Motor neuron (in vitro differentiated cells): ENCODE data around the gene UBALD1. TPM values are rescaled to one million over a fixed set of nuclear protein-coding genes. Genes with fewer than 3 reads are reported as not detected.

ENCODE experiments used
- ATAC-seq, 8 experiments: fragments of 200-7000 bp; cut with Tn5 transposase; replicated peaks in 6 of 8; 2 replicates each; pipeline ENCODE4 v1.8.0; 2021; ENCODE audit warnings: mild to moderate bottlenecking in 8 of 8, moderate library complexity in 8 of 8
- H3K27ac ChIP-seq, 2 donors: fragments of 250-450 bp; sonication (Bioruptor Pico); 2 replicates each; pipeline ENCODE4 v1.9.0; 2021; ENCODE audit warnings: antibody characterized with exemption in 2 of 2, mild to moderate bottlenecking in 2 of 2, moderate library complexity in 1 of 2
- H3K4me1 ChIP-seq, 2 donors: fragments of 250-450 bp; sonication (Bioruptor Pico); replicated peaks in 1 of 2; 2 replicates each; pipeline ENCODE4 v1.6.1; 2021; ENCODE audit warnings: antibody characterized with exemption in 2 of 2, mild to moderate bottlenecking in 2 of 2, moderate library complexity in 1 of 2
- H3K4me3 ChIP-seq, 5 donors: fragments of 250-450 bp; sonication (Bioruptor Pico); 2 replicates each; pipeline ENCODE4 v1.9.0; 2021; ENCODE audit warnings: antibody characterized with exemption in 5 of 5, mild to moderate bottlenecking in 5 of 5, moderate library complexity in 4 of 5
- WGBS, 10 experiments: fragments of 450-650 bp; shearing (Covaris generic); methylation state at CpG; one replicate each; pipeline ENCODE4 v1.0.0; 2022; 5-methylcytosine and 5-hydroxymethylcytosine counted together
- in situ Hi-C, 9 experiments: fragments of 400-800 bp; cut with MboI; loops; one replicate each; pipeline ENCODE4 v1.15.0; 2021; ENCODE audit warnings: low sequenced_read_pairs in 9 of 9, low pct_unique_long_range_greater_than_20kb in 2 of 9; ENCODE audit not compliant: unreplicated experiment in 9 of 9
- total RNA-seq, 8 experiments: library from RNA; unstranded; fragments of 300-600 nt; gene quantifications; 2 replicates each; pipeline versions ENCODE4 v1.2.3 to v1.2.4, GENCODE V29; 2022

UBALD1 gene
- total RNA-seq, 8 experiments from 2014 or later, result 6.9 to 20.8 (median 11.3) TPM

DNA sequence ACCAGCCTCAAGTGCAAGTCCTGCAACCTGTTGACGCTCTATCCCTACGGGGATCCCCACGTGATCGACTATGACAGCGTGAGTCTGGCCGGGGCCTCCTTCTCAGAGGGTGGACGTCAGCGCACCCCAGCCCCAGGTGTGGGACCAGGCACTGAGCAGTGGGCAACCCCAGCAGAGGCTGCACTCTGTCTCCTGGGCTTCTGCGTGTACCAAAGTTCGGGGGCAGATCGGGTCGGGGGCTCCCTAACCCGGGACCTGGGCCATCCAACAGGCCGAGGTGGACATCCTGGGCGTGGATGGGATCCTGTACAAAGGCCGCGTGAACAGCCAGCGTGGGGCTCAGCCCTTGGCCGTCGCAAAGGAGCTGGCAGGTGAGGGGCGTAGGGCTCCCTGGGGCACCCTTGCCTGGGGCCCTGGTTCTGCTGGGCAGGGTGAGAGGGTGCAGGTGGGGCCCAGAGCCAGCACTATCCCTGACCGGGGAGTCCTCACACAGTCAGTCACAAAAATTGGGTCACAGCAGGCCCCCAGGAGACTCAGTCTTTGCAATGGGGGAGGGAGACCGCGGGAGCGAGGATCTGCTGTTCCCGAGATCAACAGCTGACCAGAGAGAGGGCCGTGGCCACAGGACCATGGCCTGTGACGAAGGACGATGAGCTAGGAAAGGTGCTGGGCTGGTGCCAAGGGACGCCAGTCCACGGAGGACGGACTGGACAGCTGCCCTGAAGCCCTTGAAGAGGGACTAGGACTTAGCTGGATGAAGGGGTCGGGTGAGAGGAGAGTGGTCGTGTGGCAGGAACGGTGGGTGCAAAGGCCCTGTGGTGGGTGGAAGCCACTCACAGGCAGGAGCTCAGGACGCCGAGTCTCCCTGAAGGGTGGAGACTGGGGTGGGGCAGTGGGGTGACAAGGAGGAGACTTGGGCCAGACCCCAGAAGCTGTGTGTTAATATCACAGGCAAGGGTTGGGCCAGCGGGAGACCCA, 20.0 kb downstream of the UBALD1 start:
- in situ Hi-C loops, result no loop called here
- ATAC-seq, result no peak
- no peak overlapping the region for H3K4me3 ChIP-seq
- WGBS, 10 experiments, result 6 to 95% (median 86%) methylated on average over 2 to 9 of the region's 38 CpGs; no CpG with 5 or more reads in 3 of the 10 experiments
- H3K4me1 ChIP-seq, result peaks cover 0 to 5% of the 10 kb centered on the region in 2 donors
- no peak overlapping the region for H3K27ac ChIP-seq

DNA sequence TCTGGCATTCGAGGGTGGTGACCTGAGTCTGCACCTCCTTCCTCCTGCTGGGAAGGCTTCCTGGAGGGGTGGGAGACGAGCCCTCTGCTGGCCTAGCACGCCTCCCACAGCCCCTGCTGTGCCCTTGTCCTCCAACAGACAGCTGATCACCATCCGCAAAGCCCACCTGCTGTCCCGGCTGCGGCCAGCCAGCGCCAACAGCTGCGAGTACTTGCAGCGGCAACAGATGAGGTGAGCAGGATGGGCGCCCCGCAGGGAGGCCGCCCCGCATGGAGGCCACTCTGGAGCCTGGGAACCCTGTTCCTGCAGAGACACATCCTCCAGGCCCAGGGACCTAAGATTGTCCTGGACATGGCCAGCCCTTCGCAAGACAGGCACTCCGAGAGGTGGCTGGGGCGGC, 21.6 kb downstream of the UBALD1 start:
- peak in 5 of 8 experiments; percentile 33 to 61 (median 57) for ATAC-seq
- 25 to 40% (median 35%) methylated on average over 1 to 8 of the region's 16 CpGs; no CpG with 5 or more reads in 7 of the 10 experiments for WGBS, 10 experiments
- no peak overlapping the region for H3K27ac ChIP-seq
- in situ Hi-C loops, result no loop called here
- H3K4me1 ChIP-seq, result peaks cover 0 to 5% of the 10 kb centered on the region in 2 donors
- no peak overlapping the region for H3K4me3 ChIP-seq

DNA sequence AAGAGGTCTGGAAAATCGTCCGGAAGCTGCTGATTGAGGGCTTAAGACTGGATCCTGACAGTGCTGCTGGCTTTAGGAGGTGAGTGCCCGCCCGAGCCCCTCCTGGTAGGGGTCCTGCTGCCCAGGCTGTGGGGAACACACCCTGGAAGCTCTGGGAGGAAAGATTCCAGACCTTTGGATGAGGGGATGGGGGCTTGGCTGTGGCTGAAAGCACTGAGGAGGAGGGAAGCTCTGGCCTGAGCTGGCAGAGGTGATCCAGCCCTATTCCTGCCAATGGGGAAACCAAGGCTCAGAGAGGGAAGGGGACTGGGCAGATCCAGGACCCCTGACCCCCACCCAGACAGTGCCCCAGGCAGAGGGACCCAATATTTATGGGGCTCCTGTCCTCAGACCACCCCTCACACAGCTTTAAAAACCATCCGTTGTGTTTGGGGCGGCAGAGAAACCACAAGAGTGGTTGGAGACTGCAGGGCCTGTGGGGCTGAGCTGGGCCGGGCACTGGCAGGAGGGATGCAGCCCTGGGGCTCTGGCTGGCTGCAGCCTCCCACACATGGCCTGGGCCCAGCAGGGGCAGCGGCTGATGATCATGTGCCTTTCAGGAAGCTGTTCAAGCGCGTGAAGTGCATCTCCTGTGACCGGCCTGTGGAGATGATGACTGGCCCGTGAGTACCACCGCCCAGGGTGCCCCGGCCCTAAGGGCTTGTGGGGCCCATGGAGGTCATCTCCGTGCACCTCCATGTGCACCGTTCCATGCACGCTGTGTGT, 22.8 kb downstream of the UBALD1 start:
- H3K4me1 ChIP-seq, result peaks cover 0 to 5% of the 10 kb centered on the region in 2 donors
- ATAC-seq, result peak in 2 of 8 experiments; percentile 16 to 34
- no peak overlapping the region for H3K4me3 ChIP-seq
- no peak overlapping the region for H3K27ac ChIP-seq
- in situ Hi-C loops, result no loop called here
- WGBS, 10 experiments, result 36 to 100% (median 76%) methylated on average over 1 to 7 of the region's 17 CpGs; no CpG with 5 or more reads in 4 of the 10 experiments

DNA sequence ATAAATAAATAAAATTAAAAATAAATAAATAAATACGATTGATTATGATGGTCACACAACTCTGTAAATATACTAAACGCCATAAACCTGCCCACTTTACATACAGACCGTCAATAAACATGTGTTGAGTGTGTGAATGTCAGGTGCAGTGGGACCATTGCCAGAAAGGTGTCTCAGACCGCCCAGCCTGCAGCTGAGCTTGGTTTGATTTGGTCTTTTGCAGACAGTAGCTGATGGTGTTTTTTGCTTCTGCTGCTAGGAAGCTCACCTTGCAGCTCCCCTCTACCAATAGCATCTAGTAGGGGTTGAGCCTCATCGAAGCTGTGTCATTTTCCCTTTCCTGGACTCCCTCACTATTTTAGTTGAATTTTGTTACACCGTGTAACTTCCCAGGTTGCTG, 23.5 kb downstream of the UBALD1 start:
- 8 to 100% (median 70%) methylated on average over 1 to 6 of the region's 6 CpGs; no CpG with 5 or more reads in 1 of the 10 experiments for WGBS, 10 experiments
- in situ Hi-C loops, result no loop called here

DNA sequence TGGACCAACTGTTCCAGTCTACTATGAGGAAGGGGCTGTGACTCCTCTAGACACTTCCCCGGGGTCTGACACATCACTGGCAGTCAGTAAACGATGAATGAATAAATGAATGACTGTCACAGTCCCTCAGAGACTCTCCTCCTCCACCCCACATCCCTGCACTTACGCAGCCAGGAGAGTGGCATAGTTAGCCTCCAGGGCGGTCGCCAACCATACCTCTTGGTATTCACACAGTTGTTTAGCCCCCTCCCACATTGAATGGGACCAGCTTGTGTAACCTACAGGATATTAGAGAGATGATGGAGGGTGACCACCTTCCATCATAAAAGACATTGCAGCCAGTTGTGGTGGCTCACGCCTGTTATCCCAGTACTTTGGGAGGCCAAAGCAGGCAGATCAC, 25.7 kb downstream of the UBALD1 start:
- in situ Hi-C loops, result no loop called here
- no peak for ATAC-seq
- Histone ChIP-seq H3K27ac (no peak overlapping the region), H3K4me1 (peaks cover 0 to 5% of the 10 kb centered on the region in 2 donors), H3K4me3 (no peak overlapping the region)
- WGBS, 10 experiments, result 40 to 67% (median 46%) methylated on average over 1 to 4 of the region's 6 CpGs; no CpG with 5 or more reads in 6 of the 10 experiments

More for the DNA sequence above, 23.5 kb downstream of the UBALD1 start:
- peaks cover 0 to 5% of the 10 kb centered on the region in 2 donors for H3K4me1 ChIP-seq
- H3K27ac ChIP-seq, result no peak overlapping the region
- H3K4me3 ChIP-seq, result no peak overlapping the region
- no peak for ATAC-seq

DNA sequence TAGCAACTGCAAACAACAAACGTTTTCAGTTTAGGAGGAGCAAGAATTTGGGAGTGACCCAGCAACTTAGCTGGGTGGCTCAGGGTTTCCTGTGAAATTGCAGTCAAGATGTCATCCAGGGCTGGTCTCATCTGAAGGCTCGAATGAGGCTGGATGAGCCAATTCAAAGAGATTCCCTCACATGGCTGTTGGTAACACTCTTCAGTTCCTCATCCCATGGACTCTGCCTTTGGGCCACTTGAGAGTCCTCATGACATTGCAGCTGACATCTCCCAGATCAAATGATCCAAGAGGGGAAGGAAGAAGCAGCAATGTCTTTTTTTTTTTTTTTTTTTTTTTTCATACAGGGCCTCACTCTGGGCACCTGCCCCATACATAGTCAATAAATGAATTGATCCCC, 26.3 kb downstream of the UBALD1 start:
- no peak overlapping the region for H3K27ac ChIP-seq
- 10 to 83% (median 43%) methylated on average over 1 to 2 of the region's 2 CpGs; no CpG with 5 or more reads in 3 of the 10 experiments for WGBS, 10 experiments
- in situ Hi-C loops, result no loop called here
- no peak overlapping the region for H3K4me3 ChIP-seq
- no peak for ATAC-seq
- peaks cover 0 to 5% of the 10 kb centered on the region in 2 donors for H3K4me1 ChIP-seq

DNA sequence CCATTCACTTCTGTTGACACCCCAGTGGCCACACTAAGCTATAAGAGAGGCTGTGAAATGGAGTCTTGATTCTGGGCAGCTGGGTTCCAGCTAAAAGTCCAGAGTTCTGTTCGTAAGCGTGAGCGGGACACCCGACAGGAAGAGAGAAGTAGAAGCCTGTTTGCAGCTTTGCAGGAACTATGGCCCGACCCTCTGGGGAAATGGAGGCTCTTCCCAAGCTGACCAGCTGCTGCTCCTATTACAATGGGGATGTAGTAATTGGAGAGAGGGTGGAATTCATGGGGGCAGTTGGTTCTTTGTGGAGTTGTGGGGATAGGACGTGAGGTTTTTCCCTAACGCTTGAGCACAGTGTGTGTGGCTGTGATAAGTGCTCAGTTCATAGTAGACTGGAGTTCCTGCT, 28.4 kb downstream of the UBALD1 start:
- no peak overlapping the region for H3K27ac ChIP-seq
- no peak for ATAC-seq
- WGBS, 10 experiments, result 30 to 79% (median 69%) methylated on average over 2 to 7 of the region's 7 CpGs; no CpG with 5 or more reads in 4 of the 10 experiments

DNA sequence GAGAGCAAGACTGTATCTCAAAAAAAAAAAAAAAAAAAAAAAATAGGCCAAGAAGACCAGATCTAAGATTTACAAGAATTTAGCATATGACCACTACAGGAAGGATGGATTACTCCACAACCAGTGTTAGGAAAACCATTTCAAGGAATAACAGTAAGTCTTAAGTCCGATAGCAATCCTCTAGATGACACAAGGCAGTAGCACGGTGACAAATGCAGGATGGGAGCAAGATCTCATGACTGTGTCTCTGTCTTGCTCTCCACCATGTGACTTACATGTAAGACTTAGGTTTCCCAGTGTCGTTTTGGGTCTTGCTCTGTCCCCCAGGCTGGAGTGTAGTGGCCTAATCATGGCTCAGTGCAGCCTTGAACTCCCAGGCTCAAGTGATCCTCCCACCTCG, 30.8 kb downstream of the UBALD1 start:
- no peak overlapping the region for H3K4me3 ChIP-seq
- 67 to 100% (median 93%) methylated on average over 1 to 2 of the region's 4 CpGs; no CpG with 5 or more reads in 5 of the 10 experiments for WGBS, 10 experiments
- ATAC-seq, result no peak
- no peak overlapping the region for H3K27ac ChIP-seq
- in situ Hi-C loops, result no loop called here
- no peaks in the 10 kb centered on the region for H3K4me1 ChIP-seq

More for the DNA sequence above, 28.4 kb downstream of the UBALD1 start:
- Histone ChIP-seq H3K4me3 (no peak overlapping the region), H3K4me1 (no peaks in the 10 kb centered on the region)
- in situ Hi-C loops, result no loop called here

DNA sequence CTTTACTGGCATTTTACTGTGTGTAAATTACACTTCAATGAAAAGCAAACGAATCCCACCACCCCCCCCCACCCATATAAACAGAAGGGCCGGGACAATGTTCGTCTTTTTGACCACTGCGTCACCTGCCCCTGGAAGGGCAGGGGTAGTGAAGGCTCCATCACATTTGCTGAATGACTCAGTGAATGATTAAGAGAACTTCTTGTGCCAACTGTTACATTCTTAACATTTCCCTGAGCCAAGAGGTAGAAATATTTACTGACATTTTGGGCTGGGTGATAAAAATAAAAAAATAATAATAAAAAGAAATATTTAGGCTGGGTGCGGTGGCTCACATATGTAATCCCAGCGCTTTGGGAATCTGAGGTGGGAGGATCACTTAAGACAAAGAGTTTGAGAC, 34.4 kb downstream of the UBALD1 start:
- 57 to 87% (median 78%) methylated on average over 2 to 5 of the region's 6 CpGs; no CpG with 5 or more reads in 4 of the 10 experiments for WGBS, 10 experiments
- Histone ChIP-seq H3K4me3 (no peak overlapping the region), H3K4me1 (no peaks in the 10 kb centered on the region), H3K27ac (no peak overlapping the region)
- no peak for ATAC-seq
- in situ Hi-C loops, result no loop called here

DNA sequence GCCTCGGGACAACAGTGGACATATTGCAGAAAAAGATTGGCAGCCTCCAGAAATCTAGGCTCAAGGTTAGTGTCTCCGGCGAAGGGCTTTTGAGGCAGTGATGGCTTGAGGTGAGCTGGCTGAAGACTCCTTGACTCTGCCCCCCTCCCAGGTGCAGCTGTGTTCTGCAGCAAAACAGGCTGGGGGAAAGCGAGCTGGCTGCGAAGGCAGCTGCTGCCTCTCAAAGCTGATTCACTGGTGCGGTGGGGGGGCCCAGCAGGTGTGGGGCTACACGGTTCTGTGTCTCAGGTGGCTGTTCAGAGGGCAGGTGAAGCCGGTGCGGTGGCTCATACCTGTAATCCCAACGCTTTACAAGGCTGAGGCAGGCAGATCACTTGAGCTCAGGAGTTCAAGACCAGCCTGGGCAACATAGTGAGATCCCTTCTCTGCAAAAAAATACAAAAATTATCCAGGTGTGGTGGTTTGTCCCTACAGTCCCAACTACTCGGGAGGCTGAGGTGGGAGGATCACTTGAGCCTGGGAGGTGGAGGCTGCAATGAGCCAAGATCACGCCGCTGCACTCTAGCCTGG, 35.6 kb downstream of the UBALD1 start:
- 50 to 92% (median 79%) methylated on average over 2 to 7 of the region's 13 CpGs; no CpG with 5 or more reads in 6 of the 10 experiments for WGBS, 10 experiments
- Histone ChIP-seq H3K27ac (no peak overlapping the region), H3K4me3 (no peak overlapping the region), H3K4me1 (no peaks in the 10 kb centered on the region)
- in situ Hi-C loops, result no loop called here
- ATAC-seq, result no peak

DNA sequence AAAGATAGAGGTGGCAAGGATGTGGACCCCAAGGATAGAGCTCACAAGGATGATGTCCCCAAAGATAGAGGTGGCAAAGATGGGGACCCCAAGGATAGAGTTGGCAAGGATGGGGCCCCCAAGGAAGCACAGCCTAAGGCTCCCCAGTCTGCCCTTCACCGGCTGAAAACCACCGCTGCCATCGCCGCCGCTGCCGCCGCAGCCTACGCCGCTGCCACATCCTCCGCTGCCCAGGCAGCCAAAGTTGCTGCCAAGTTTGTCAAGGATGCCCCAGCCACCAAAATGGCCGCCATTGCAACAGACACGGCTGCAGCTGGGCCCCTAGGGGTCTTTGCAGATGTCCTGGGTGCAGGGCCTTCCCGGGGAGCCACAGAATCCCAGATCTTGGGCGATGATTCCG, 38.7 kb downstream of the UBALD1 start:
- 80 to 100% (median 95%) methylated on average over 1 to 9 of the region's 15 CpGs; no CpG with 5 or more reads in 5 of the 10 experiments for WGBS, 10 experiments
- in situ Hi-C loops, result no loop called here
- Histone ChIP-seq H3K4me1 (no peaks in the 10 kb centered on the region), H3K27ac (no peak overlapping the region), H3K4me3 (no peak overlapping the region)
- no peak for ATAC-seq

DNA sequence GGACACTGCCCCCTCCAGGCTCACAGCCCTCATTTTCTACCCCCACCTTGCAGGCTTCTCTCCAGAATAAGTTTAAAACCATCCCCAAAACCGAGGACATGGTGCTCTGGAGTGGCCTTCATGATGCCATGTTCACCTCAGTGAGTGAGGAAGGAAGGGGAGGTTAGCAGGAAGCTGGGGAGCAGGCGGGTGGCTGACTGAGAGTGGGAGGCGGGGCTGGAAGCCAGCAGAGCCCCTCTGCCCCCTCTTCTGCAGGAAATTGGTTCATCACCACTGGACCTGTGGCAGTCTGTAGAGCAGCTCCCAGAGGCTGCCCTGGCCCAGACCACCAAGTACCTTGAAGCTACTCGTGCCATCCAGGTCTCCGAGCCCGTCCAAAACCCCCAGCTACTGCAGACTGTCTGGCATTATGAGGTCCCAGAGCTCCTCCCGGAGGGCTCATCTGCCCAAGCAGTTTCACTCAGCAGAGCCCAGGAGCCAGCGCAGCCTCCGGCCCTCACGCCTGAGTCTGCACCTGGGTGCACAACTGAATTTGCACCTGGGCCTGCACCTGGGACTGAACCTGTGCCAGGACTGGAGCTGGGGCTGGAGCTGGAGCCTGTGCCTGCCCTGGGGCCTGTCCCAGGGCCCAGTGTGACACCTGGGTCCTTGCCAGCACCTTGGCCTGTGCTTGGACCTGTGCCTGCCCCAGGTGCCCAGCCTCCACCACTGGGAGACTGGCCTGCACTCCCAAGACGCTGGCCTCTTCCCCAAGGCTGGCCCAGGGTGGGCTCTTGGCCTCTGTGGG, 39.6 kb downstream of the UBALD1 start:
- WGBS, 10 experiments, result 67 to 100% (median 85%) methylated on average over 1 to 6 of the region's 11 CpGs; no CpG with 5 or more reads in 5 of the 10 experiments

More for the DNA sequence above, 39.6 kb downstream of the UBALD1 start:
- Histone ChIP-seq H3K27ac (no peak overlapping the region), H3K4me3 (no peak overlapping the region), H3K4me1 (no peaks in the 10 kb centered on the region)
- in situ Hi-C loops, result no loop called here
- peak in 1 of 8 experiments; percentile 45 for ATAC-seq
